Lower leg skin (tissue), 3 donors: ENCODE measurements around the gene ABCA7.

Experiments used
- POLR2A ChIP-seq, 2 donors: fragments of 450-650 bp; IDR thresholded peaks; one replicate each; pipeline ENCODE4 v1.6.1; 2016 to 2017; ENCODE audit warnings: antibody characterized with exemption in 2 of 2, mild to moderate bottlenecking in 1 of 2, moderate library complexity in 1 of 2
- TF ChIP-seq, protein P1 (sequence below), 3 donors: fragments of 450-650 bp; IDR thresholded peaks; one replicate each; pipeline ENCODE4 v1.5.1; 2016; ENCODE audit warnings: antibody characterized with exemption in 3 of 3, mild to moderate bottlenecking in 3 of 3, moderate library complexity in 2 of 3

DNA sequence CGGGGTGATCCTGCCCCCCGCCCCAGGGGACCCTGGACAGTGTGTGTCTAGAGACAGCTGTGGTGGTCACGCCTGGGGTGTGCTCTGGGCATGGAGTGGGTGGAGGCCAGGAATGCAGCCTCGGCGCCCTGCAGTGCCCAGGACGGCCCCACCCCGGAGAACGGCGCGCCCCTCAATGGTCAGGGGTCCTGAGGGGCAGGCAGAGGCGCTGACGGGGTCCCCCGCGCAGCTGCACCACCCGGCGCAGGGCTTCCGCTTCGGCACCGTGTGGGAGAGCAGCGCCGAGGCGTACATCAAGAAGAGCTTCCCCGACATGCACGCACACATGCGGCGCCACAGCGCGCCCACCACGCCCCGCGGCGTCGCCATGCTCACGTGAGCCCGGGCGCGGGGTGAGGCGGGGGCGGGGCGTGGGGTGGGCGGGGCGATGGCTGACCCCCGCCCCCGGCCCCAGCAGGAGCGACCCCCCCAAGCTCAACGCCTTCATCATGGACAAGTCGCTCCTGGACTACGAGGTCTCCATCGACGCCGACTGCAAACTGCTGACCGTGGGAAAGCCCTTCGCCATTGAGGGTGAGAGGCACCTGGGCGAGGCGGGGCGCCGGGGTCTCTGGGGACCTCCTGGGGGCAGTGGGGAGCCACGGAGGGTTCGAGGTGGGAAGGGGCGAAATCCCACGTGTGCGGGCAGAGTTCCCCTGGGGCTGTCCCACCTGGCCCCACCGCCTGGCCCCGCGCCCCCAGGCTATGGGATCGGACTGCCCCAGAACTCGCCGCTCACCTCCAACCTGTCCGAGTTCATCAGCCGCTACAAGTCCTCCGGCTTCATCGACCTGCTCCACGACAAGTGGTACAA, 32.3 kb upstream of the ABCA7 start:
- no peak for TF ChIP-seq POLR2A (IDR thresholded peaks at IDR 0.05)
- TF ChIP-seq, protein P1, sequence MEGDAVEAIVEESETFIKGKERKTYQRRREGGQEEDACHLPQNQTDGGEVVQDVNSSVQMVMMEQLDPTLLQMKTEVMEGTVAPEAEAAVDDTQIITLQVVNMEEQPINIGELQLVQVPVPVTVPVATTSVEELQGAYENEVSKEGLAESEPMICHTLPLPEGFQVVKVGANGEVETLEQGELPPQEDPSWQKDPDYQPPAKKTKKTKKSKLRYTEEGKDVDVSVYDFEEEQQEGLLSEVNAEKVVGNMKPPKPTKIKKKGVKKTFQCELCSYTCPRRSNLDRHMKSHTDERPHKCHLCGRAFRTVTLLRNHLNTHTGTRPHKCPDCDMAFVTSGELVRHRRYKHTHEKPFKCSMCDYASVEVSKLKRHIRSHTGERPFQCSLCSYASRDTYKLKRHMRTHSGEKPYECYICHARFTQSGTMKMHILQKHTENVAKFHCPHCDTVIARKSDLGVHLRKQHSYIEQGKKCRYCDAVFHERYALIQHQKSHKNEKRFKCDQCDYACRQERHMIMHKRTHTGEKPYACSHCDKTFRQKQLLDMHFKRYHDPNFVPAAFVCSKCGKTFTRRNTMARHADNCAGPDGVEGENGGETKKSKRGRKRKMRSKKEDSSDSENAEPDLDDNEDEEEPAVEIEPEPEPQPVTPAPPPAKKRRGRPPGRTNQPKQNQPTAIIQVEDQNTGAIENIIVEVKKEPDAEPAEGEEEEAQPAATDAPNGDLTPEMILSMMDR (IDR thresholded peaks at IDR 0.05) = no peak
